Left hindlimb (tissue), 1 donor: ENCODE data around the gene PTCHD1.
A peak's percentile ranks its signal among the peaks of the same experiment; 100 is the strongest.

ENCODE experiments used
- DNase-seq: peaks from one replicate; pipeline ENCODE4 v3.0.0-alpha.2; 2018

The PTCHD1 gene

GRCh38 chrX:23334848-23335599 lies at the start of gene PTCHD1:
PTCHD1 (plus strand) TSS chrX:23334849; CDS start chrX:23334876, 27 bp downstream.
- no peak for DNase-seq

GRCh38 chrX:23286731-23287130 lies 47.9 kb upstream of the PTCHD1 start:
- no peak for DNase-seq

- no peak for DNase-seq
Measured at GRCh38 chrX:23287191-23287725, 47.4 kb upstream of the PTCHD1 start.

- no peak for DNase-seq
Measured at GRCh38 chrX:23292354-23292987, 42.2 kb upstream of the PTCHD1 start.

- peak; percentile 66 for DNase-seq
Measured at GRCh38 chrX:23292988-23293651, 41.5 kb upstream of the PTCHD1 start.

GRCh38 chrX:23304881-23305280 lies 29.8 kb upstream of the PTCHD1 start:
- no peak for DNase-seq

- no peak for DNase-seq
Measured at GRCh38 chrX:23311731-23312130, 22.9 kb upstream of the PTCHD1 start.

- DNase-seq = no peak
Measured at GRCh38 chrX:23312136-23312535, 22.5 kb upstream of the PTCHD1 start.

GRCh38 chrX:23317799-23318724 lies 16.6 kb upstream of the PTCHD1 start:
- DNase-seq = no peak

GRCh38 chrX:23327104-23327503 lies 7.5 kb upstream of the PTCHD1 start:
- no peak for DNase-seq

GRCh38 chrX:23331701-23332100 lies 2.9 kb upstream of the PTCHD1 start:
- DNase-seq = no peak

- no peak for DNase-seq
Measured at GRCh38 chrX:23332101-23332887, 2.4 kb upstream of the PTCHD1 start.

- DNase-seq = no peak
Measured at GRCh38 chrX:23332888-23333821, 1.5 kb upstream of the PTCHD1 start.

GRCh38 chrX:23333842-23334520 lies 668 bp upstream of the PTCHD1 start:
- DNase-seq = no peak

GRCh38 chrX:23334521-23334847 lies 165 bp upstream of the PTCHD1 start:
- no peak for DNase-seq

- no peak for DNase-seq
Measured at GRCh38 chrX:23338334-23338733, 3.7 kb downstream of the PTCHD1 start.

GRCh38 chrX:23341452-23341851 lies 6.8 kb downstream of the PTCHD1 start:
- DNase-seq = no peak

GRCh38 chrX:23344238-23344903 lies 9.7 kb downstream of the PTCHD1 start:
- no peak for DNase-seq

GRCh38 chrX:23344904-23345271 lies 10.2 kb downstream of the PTCHD1 start:
- DNase-seq = no peak

- no peak for DNase-seq
Measured at GRCh38 chrX:23356189-23356588, 21.5 kb downstream of the PTCHD1 start.
